ENCODE results near the gene POU2F2. TPM values are rescaled to one million over a fixed set of nuclear protein-coding genes. Genes with fewer than 3 reads are reported as not detected.
A peak's percentile ranks its signal among the peaks of the same experiment; 100 is the strongest.

POU2F2 gene
- total RNA-seq (2021; ENCODE audit: unreplicated experiment) (0.89 TPM), Bru-seq, nascent RNA (percentile 26 among the genes with signal in this experiment), BruChase-seq, experiment 1, labeled RNA remaining after a 6-hour chase (percentile 33 among the genes with signal in this experiment), BruChase-seq, experiment 2, labeled RNA remaining after a 2-hour chase (percentile 29 among the genes with signal in this experiment)
- polyA plus RNA-seq (2012), result 0.44 and 0.56 TPM in 2 replicates
- long read RNA-seq, partial matches to known transcripts, result 0 of 1 reads
- long read RNA-seq, other reads (novel, unspliced or antisense), result 1 of 1 reads

- Histone ChIP-seq H2AFZ (ENCODE audit: low read depth, low read length, poor library complexity, severe bottlenecking) (no peak within 1 kb of the TSS), H3K9ac (ENCODE audit: low read length) (no peak within 1 kb of the TSS), H4K20me1 (ENCODE audit: insufficient read depth) (no peaks in the 10 kb centered on the region), H3K4me2 (ENCODE audit: low read length) (peak within 1 kb of the TSS; percentile 64), H3K9me2 (ENCODE audit: insufficient read depth) (no peaks in the 10 kb centered on the region), H3K27me3 (ENCODE audit: insufficient read depth, low read length) (peaks cover 11% of the 10 kb centered on the region; the same call in 1 of the 2 replicates), H3K4me1 (ENCODE audit: control insufficient read depth in 1 of 2, insufficient read depth in 2 of 2, low read length in 2 of 2) (peaks cover 2 to 9% of the 10 kb centered on the region in 2 experiments; a peak in 2 of 4 replicates), H3K4me3 (replicated peaks in 1 of 2; ENCODE audit: low read depth in 1 of 2, low read length in 2 of 2) (peak within 1 kb of the TSS in 1 of 2 experiments; percentile 13; a peak in 1 of 4 replicates), H3K79me2 (ENCODE audit: insufficient read depth, low read length) (no peaks in the 10 kb centered on the region), H3K27ac (ENCODE audit: low read depth, low read length) (no peak within 1 kb of the TSS), H3K36me3 (ENCODE audit: control insufficient read depth in 1 of 2, insufficient read depth in 2 of 2, low read length in 2 of 2) (no peaks in the 10 kb centered on the region), H3K9me3 (ENCODE audit: control insufficient read depth in 1 of 2, insufficient read depth in 1 of 2, low read depth in 1 of 2, low read length in 2 of 2) (no peaks in the 10 kb centered on the region)
- intact Hi-C loops (cut with micrococcal nuclease), result no loop called here
- no TSS peak for BruUV-seq (replicated peaks)
- RAD21 ChIA-PET (ENCODE audit: low non-redundant PET in 1 of 2, low total read pairs in 2 of 2, uncharacterized antibody in 2 of 2, unreplicated experiment in 2 of 2), result interaction anchor here in 1 of 2 experiments (1.1 kb wide), 1 partner anchor 53 kb away, joined by 3 read pairs; no protein-coding TSS in a partner anchor
- ATAC-seq (no peak), DNase-seq (ENCODE audit: low read depth, low spot score) (no peak)
- CTCF ChIA-PET, result interaction anchor here (0.8 to 1.6 kb wide), 12 partner anchors 9 to 308 kb away, joined by 3 to 7 read pairs (median 4); partner anchors contain the start of gene GSK3A
- POLR2A ChIA-PET, result interaction anchor here (1.2 to 1.4 kb wide), 2 partner anchors 19 to 111 kb away, joined by 4 read pairs; no protein-coding TSS in a partner anchor
- TF ChIP-seq FOSL1 (IDR thresholded peaks at IDR 0.05; ENCODE audit: low read depth), result no peak
- TF ChIP-seq SIN3A (IDR thresholded peaks at IDR 0.05; ENCODE audit: low read depth), result no peak
- TF ChIP-seq SRF (IDR thresholded peaks at IDR 0.05; ENCODE audit: low read depth), result no peak
- no peak for TF ChIP-seq EZH2phosphoT487 (IDR thresholded peaks at IDR 0.05; ENCODE audit: borderline replicate concordance)
- TF ChIP-seq EZH2 (IDR thresholded peaks at IDR 0.05), result no peak
- TF ChIP-seq MAX (IDR thresholded peaks at IDR 0.05), result no peak
- no peak for TF ChIP-seq POLR2A (IDR thresholded peaks at IDR 0.05; ENCODE audit: borderline replicate concordance, extremely low read depth, insufficient read depth, insufficient read length)
- TF ChIP-seq CBX3 (IDR thresholded peaks at IDR 0.05; ENCODE audit: low read depth), result no peak
- TF ChIP-seq RAD21 (IDR thresholded peaks at IDR 0.05; ENCODE audit: low read depth), result no peak
- no peak for TF ChIP-seq CTCF (IDR thresholded peaks at IDR 0.05 in 2 of 3, conservative IDR thresholded peaks at IDR 0.05 in 1 of 3; ENCODE audit: borderline replicate concordance in 1 of 3, insufficient read depth in 1 of 3, low read depth in 2 of 3, low read length in 2 of 3)
- no peak for TF ChIP-seq CEBPB (IDR thresholded peaks at IDR 0.05; ENCODE audit: low read depth)
- TF ChIP-seq REST (IDR thresholded peaks at IDR 0.05; ENCODE audit: low read depth), result no peak
- TF ChIP-seq ATF3 (IDR thresholded peaks at IDR 0.05), result no peak
- TF ChIP-seq ZNF274 (IDR thresholded peaks at IDR 0.05; ENCODE audit: low read depth, low read length), result no peak
- no peak for TF ChIP-seq ZBTB33 (IDR thresholded peaks at IDR 0.05; ENCODE audit: extremely low read depth, insufficient replicate concordance, low read length)
- no peak for TF ChIP-seq ZFX (IDR thresholded peaks at IDR 0.05)
- TF ChIP-seq ELF1 (IDR thresholded peaks at IDR 0.05; ENCODE audit: borderline replicate concordance, low read depth), result no peak
- TF ChIP-seq TCF7L2 (IDR thresholded peaks at IDR 0.05; ENCODE audit: borderline replicate concordance, extremely low read depth, insufficient read depth, insufficient read length), result no peak
Measured at GRCh38 chr19:42132030-42132628, at the start of gene POU2F2. TSS of gene POU2F2 (minus strand) at chr19:42132446. CDS start at chr19:42132411, 35 bp downstream.
